Stimulated activated CD4-positive, alpha-beta T cell treated with anti-CD3 and anti-CD28 coated beads, Interleukin-15, amount 100 ng/mL, for 1 hour (primary cell): ENCODE measurements around the gene RPUSD1.
"Not testable (repeated sequence)": the region's sequence is repeated elsewhere in the genome, so short reads cannot be mapped to it uniquely, and the experiment has no call there.

Experiments used
- DNase-seq, 2 donors: peaks; one replicate each; pipeline ENCODE4 v3.0.0-alpha.2; 2020; ENCODE audit warnings: low read depth in 1 of 2, low spot score in 1 of 2

The RPUSD1 gene

GRCh38 chr16:787978-788398 lies at the start of gene RPUSD1:
Gene RPUSD1, minus strand, starts transcription at chr16:788381. Its CDS starts 644 bp downstream, at chr16:787737.
- no peak for DNase-seq

DNA sequence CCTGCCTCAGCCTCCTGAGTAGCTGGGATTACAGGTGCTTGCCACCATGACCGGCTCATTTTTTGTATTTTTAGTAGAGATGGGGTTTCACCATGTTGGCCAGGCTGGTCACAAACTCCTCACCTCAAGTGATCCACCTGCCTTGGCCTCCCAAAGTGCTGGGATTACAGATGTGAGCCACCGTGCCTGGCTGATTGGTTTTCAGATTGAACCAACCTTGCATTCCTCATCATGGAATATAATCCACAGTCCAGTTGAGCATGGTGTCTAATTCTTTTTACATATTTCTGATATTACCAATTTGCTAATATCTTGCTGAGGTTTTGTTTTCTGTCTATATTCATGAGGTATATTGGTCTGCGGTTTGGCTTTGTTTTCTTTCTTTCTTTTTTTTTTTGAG lies 48.6 kb upstream of the RPUSD1 start:
- DNase-seq: not testable (repeated sequence)

- DNase-seq: no peak
Measured at GRCh38 chr16:836221-836620, 48.0 kb upstream of the RPUSD1 start.

DNA sequence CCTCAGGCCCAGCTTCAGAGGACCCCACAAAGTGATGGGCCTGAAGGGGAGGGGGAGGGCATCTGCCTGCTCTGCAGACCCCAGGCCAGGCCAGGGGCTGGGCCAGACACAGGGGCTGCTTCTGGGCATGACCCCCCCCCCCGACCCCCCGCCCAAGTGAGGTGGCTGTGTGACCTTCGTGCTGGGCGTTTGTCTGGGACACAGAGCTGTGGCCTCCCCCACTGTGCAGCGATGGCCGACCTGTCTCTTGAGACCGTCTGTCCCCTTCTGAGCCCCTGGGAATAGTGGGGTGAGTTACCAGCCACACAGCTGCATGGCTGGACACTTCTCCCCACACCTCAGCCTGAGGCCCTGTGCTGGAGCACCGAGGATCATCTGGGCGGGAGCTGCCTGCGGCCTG lies 47.2 kb upstream of the RPUSD1 start:
- no peak for DNase-seq

DNA sequence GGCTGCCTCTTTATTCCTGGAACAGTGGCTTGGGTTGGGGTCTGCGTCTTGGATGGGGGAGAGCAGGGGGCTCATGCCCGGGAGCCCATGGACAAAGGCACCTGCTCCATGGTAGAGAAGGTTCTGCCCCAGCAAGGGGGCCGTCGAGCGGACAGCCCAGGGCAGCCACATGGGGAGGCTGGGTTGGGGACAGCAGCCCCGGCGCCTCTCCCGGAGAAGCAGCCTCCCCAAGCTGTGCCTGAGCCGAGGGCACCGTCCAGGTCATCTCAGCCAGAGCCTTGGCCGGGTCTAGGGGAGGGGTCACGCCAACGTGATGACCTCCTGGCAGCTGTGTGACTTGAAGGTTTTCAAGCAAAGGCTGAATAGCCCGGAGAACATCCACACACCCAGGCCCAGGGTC lies 45.2 kb upstream of the RPUSD1 start:
- no peak for DNase-seq

- no peak for DNase-seq
Measured at GRCh38 chr16:832652-833336, 44.6 kb upstream of the RPUSD1 start.

DNA sequence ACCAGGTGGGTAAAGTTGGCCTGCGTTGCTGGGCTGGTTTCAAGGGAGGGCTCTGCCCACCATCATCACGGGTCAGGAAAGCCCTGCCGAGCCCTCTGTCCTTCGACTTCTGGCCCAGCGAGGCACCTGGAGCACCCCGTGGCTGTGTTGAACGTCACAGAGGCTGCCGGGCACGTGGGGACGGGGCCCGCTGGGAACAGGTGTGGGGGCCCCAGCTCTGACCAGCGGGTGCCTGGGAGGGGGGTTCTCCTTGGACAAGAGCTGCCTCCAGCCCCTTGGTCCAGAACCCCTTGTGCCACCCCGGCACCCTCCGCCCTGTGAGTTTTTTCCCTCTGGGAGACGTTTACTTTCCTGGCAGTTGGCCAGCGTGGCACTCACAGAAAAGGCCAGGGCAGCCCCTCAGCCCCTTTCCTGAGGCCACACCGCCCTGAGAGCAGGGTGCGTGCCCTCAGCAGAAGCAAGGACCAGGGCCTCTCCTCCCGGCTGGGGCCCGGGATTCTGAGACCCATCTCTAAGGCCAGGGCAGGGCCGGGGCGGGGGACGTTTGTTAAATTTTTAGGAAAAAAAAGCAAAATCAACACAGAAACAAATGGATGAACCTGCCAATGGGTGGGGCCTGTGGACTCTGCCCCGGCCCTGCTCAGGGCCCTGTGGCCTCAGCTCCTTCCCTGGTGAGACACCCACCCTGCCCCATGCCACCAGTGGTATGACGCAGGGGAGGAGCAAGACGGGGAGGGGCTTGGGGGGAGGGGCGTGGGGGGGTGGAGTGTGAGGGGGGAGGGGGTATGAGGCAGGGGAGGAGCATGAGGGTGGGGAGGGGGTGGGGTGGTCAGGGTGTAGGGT lies 43.6 kb upstream of the RPUSD1 start:
- no peak for DNase-seq

GRCh38 chr16:830871-831570 lies 42.8 kb upstream of the RPUSD1 start:
- no peak for DNase-seq

- DNase-seq: no peak
Measured at GRCh38 chr16:830107-830870, 42.1 kb upstream of the RPUSD1 start.

DNA sequence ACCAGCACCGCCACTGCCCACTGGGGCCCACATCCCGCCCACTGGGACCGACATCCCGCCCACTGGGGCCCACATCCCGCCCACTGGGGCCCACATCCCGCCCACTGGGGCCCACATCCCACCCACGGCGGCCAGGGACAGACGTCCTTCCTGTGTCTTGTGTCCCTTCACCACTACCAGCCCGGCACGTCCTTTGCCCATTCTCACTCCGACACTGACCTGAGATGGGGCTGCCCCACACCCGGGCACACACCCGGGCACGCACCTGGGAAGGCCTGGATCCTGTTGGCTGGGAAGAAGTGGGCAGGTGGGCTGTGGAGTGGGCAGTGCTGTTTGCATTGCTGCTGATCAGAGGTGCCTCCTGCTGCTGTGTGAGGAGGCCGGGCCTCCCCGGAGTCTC lies 40.7 kb upstream of the RPUSD1 start:
- DNase-seq: no peak

- no peak for DNase-seq
Measured at GRCh38 chr16:827513-827912, 39.3 kb upstream of the RPUSD1 start.

- no peak for DNase-seq
Measured at GRCh38 chr16:825341-826061, 37.3 kb upstream of the RPUSD1 start.

DNA sequence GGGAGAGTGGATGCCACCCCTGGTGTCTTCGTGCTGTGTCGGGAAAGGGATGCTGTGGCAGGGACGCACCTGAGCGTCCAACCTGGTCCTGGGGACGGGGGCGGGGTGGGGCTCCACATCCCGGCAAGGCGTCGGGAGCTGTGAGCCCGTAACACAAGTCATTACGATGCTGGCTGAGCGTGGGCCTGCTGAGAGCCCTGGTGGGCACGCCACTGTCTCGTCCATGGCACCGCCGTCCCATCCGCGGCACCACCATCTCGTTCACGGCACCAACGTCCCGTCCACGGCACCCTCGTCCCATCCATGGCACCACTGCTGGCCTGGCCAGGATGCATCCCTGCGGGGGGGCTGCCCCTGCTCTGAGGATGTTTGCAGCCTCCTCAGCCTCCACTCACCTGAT lies 36.4 kb upstream of the RPUSD1 start:
- DNase-seq: no peak

- DNase-seq: no peak
Measured at GRCh38 chr16:824194-824593, 36.0 kb upstream of the RPUSD1 start.

DNA sequence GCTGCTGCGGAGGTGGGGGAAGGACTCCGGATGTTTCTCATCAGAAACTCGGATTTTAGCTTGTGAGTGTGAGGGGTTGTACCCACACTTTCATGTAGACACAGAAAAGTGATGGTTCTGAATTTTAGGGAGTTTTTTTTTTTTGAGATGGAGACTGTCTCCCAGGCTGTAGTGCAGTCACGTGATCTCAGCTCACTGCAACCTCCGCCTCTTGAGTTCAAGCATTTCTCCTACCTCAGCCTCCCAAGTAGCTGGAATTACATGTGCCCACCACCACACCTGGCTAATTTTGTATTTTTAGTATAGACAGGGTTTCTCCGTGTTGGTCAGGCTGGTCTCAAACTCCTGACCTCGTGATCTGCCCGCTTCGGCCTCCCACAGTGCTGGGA lies 34.7 kb upstream of the RPUSD1 start:
- no peak for DNase-seq

DNA sequence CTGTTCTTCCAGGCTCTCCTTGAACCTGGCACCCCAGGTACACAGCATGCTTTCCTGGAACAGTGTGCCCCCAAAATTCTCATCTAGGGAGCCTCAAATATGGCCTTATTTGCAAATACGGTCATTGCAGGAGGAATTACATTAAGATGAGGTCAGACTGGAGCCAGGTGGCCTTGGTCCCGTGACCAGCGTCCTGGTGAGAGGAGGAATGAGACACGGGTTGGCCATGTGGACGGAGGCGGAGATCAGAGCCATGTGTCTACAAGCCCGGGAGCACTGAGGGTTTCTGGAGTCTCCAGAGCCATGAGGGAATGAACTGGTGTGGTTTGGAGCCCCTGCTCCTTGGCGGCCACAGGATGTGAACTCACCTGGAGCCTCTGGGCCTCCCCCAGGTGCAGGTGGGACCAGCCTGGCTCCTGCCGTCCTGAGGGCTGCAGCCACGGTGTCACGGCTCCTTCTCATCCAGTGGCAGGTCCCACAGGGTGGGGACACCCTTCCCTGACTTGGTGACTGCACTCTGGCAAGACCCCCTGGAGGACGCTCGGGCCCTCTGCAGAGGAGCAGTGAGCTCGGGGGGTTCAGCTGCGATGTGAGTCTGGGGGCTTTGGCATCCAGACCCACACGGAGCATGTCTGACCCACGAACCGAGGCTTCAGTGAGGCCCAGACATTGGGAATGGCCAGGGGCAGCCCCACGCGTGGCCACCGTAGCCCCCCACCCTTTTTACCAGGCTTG lies 34.2 kb upstream of the RPUSD1 start:
- DNase-seq: no peak

GRCh38 chr16:821751-822150 lies 33.6 kb upstream of the RPUSD1 start:
- no peak for DNase-seq

DNA sequence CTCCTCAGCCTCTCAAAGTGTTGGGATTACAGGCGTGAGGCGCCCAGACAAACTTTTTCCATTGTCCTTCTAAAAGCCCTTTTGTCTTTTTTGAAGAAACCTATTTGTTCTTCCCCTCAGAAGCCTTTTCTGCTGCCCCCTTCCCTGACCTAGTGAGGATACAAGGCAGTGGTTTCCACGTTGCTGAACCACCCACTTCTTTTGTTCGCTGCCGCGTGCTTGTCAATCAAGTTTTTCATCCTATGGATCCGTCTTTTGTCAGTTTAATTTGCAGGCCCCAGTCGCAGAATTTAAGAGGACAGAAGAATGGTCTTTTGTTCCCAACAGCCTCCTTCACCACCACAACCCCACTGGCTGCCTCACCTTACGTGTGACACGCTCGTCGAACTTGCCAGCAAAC lies 32.6 kb upstream of the RPUSD1 start:
- no peak for DNase-seq

- not testable (repeated sequence) for DNase-seq
Measured at GRCh38 chr16:820044-820408, 31.8 kb upstream of the RPUSD1 start.
